H1 (cell line): ENCODE results near the gene PLPP4. TPM values are rescaled to one million over a fixed set of nuclear protein-coding genes. Genes with fewer than 3 reads are reported as not detected.

Experiments
- CTCF ChIA-PET: fragments of 300-600 bp; sonication (Branson Sonifier 250); formaldehyde crosslinking; loops from one replicate; lab custom pipeline; 2021; ENCODE audit not compliant: partially characterized antibody; lab: Charles Lee
- POLR2A ChIA-PET: fragments of 300-600 bp; sonication (Branson Sonifier 250); formaldehyde crosslinking; loops from one replicate; lab custom pipeline; 2021; ENCODE audit warnings: inconsistent platforms; ENCODE audit not compliant: partially characterized antibody; lab: Charles Lee
- DNase-seq, 2 experiments: peaks; one replicate each; pipeline versions ENCODE4 v3.0.0 to v3.0.0-alpha.2; 2010 to 2022; ENCODE audit warnings: low spot score in 2 of 2, low read depth in 1 of 2, mixed read lengths in 1 of 2
- FAIRE-seq: peaks from 2 replicates; lab custom pipeline; 2011; peaks lifted over from hg19 to GRCh38; lab: Jason Lieb, UNC
- H2AFZ ChIP-seq: 2 replicates; pipeline ENCODE4 v1.8.1; 2012; ENCODE audit warnings: low read length, inconsistent platforms
- H2AK5ac ChIP-seq: 2 replicates; pipeline ENCODE4 v1.6.1; 2013; ENCODE audit warnings: low read depth, low read length
- H2BK120ac ChIP-seq: replicated peaks from 2 replicates; pipeline ENCODE3; 2013; ENCODE audit warnings: low read depth, low read length, inconsistent platforms
- H2BK12ac ChIP-seq: 2 replicates; pipeline ENCODE4 v1.6.1; 2013; ENCODE audit warnings: low read depth, low read length
- H2BK15ac ChIP-seq: 2 replicates; pipeline ENCODE4 v1.6.1; 2013; ENCODE audit warnings: low read length
- H2BK20ac ChIP-seq: 2 replicates; pipeline ENCODE4 v1.6.1; 2013; ENCODE audit warnings: low read length
- H2BK5ac ChIP-seq: 2 replicates; pipeline ENCODE4 v1.6.1; 2013; ENCODE audit warnings: low read depth, low read length
- H3K14ac ChIP-seq: 2 replicates; pipeline ENCODE4 v1.6.1; 2013; ENCODE audit warnings: inconsistent platforms; ENCODE audit not compliant: insufficient read length
- H3K18ac ChIP-seq: 2 replicates; pipeline ENCODE4 v1.6.1; 2013; ENCODE audit warnings: low read length; ENCODE audit errors: extremely low read depth
- H3K23ac ChIP-seq: 2 replicates; pipeline ENCODE4 v1.6.1; 2013; ENCODE audit warnings: inconsistent platforms; ENCODE audit not compliant: insufficient read length
- H3K23me2 ChIP-seq: 2 replicates; pipeline ENCODE4 v1.6.1; 2013; ENCODE audit warnings: low read depth, low read length
- H3K27ac ChIP-seq: 2 replicates; pipeline ENCODE4 v1.6.1; 2011; ENCODE audit warnings: low read depth, low read length, inconsistent platforms
- H3K27me3 ChIP-seq, 4 experiments: replicated peaks in 1 of 4; 1 replicate in 1 of 4; 2 replicates in 3 of 4; pipeline versions ENCODE4 v1.6.1 to v1.8.1; 2011 to 2013; ENCODE audit warnings: low read length in 3 of 4, mild to moderate bottlenecking in 3 of 4, inconsistent platforms in 2 of 4, mixed read lengths in 2 of 4, moderate library complexity in 1 of 4; ENCODE audit not compliant: control insufficient read depth in 3 of 4, insufficient read depth in 3 of 4; ENCODE audit errors: extremely low read depth in 1 of 4
- H3K36me3 ChIP-seq, 4 experiments: 2 replicates each; pipeline versions ENCODE4 v1.6.1 to v1.8.1; 2011 to 2013; ENCODE audit warnings: mild to moderate bottlenecking in 4 of 4, low read length in 3 of 4, moderate library complexity in 2 of 4, control low read depth in 1 of 4, inconsistent platforms in 1 of 4; ENCODE audit not compliant: insufficient read depth in 4 of 4, control insufficient read depth in 2 of 4
- H3K4ac ChIP-seq: replicated peaks from 2 replicates; pipeline ENCODE3; 2013; ENCODE audit warnings: low read length, low read depth, mixed read lengths, inconsistent platforms; ENCODE audit not compliant: insufficient read length
- H3K4me1 ChIP-seq, 4 experiments: replicated peaks in 1 of 4; 1 replicate in 1 of 4; 2 replicates in 3 of 4; pipeline versions ENCODE4 v1.6.1 to v1.8.1; 2011 to 2013; ENCODE audit warnings: low read length in 3 of 4, inconsistent platforms in 2 of 4, mixed read lengths in 1 of 4; ENCODE audit not compliant: insufficient read depth in 4 of 4, control insufficient read depth in 3 of 4
- H3K4me2 ChIP-seq, 2 experiments: 2 replicates each; pipeline versions ENCODE4 v1.6.1 to v1.8.1; 2011 to 2013; ENCODE audit warnings: low read depth in 2 of 2, low read length in 2 of 2, control low read depth in 1 of 2, inconsistent platforms in 1 of 2, mild to moderate bottlenecking in 1 of 2; ENCODE audit not compliant: insufficient read depth in 1 of 2
- H3K4me3 ChIP-seq, 4 experiments: fragments of 200-600, 300-600 bp in 1 of 4; sonication (generic), shearing (Covaris generic), sonication (Bioruptor Twin) in 1 of 4; 2 replicates each; pipeline versions ENCODE4 v1.5.1 to v1.8.1; 2011 to 2016; ENCODE audit warnings: low read length in 4 of 4, low read depth in 3 of 4, control low read depth in 2 of 4, inconsistent platforms in 2 of 4, mild to moderate bottlenecking in 2 of 4, mixed read lengths in 1 of 4, moderate library complexity in 1 of 4; ENCODE audit not compliant: insufficient read depth in 2 of 4; ENCODE audit errors: extremely low read depth in 1 of 4
- H3K56ac ChIP-seq: replicated peaks from 2 replicates; pipeline ENCODE3; 2013; ENCODE audit warnings: low read depth, mild to moderate bottlenecking, mixed read lengths, low read length, inconsistent platforms; ENCODE audit not compliant: insufficient read length
- H3K79me1 ChIP-seq: 2 replicates; pipeline ENCODE4 v1.6.1; 2013; ENCODE audit warnings: low read depth, low read length, control low read depth
- H3K79me2 ChIP-seq, 2 experiments: 2 replicates each; pipeline versions ENCODE4 v1.6.1 to v1.8.1; 2012 to 2013; ENCODE audit warnings: low read length in 2 of 2, mild to moderate bottlenecking in 2 of 2, inconsistent platforms in 1 of 2; ENCODE audit not compliant: insufficient read depth in 2 of 2, control insufficient read depth in 1 of 2
- H3K9ac ChIP-seq, 4 experiments: replicated peaks in 1 of 4; 1 replicate in 1 of 4; 2 replicates in 3 of 4; pipeline versions ENCODE4 v1.6.1 to v1.8.1; 2011 to 2013; ENCODE audit warnings: low read depth in 3 of 4, low read length in 3 of 4, control low read depth in 2 of 4, mild to moderate bottlenecking in 2 of 4, moderate library complexity in 2 of 4, inconsistent platforms in 1 of 4; ENCODE audit errors: extremely low read depth in 1 of 4
- H3K9me3 ChIP-seq, 2 experiments: 2 replicates each; pipeline versions ENCODE4 v1.6.1 to v1.8.1; 2012 to 2013; ENCODE audit warnings: mild to moderate bottlenecking in 2 of 2, moderate library complexity in 2 of 2, control low read depth in 1 of 2, inconsistent platforms in 1 of 2, low read depth in 1 of 2, low read length in 1 of 2, mixed read lengths in 1 of 2; ENCODE audit not compliant: insufficient read depth in 2 of 2
- H4K20me1 ChIP-seq, 2 experiments: replicated peaks in 1 of 2; 2 replicates each; pipeline versions ENCODE3 to v1.8.1; 2011 to 2013; ENCODE audit warnings: inconsistent platforms in 2 of 2, low read length in 2 of 2, mild to moderate bottlenecking in 1 of 2; ENCODE audit not compliant: insufficient read depth in 2 of 2, control insufficient read depth in 1 of 2
- H4K5ac ChIP-seq: 2 replicates; pipeline ENCODE4 v1.6.1; 2013; ENCODE audit warnings: low read length, low read depth, mixed read lengths, inconsistent platforms; ENCODE audit not compliant: insufficient read length
- H4K8ac ChIP-seq: 2 replicates; pipeline ENCODE4 v1.8.0; 2013; ENCODE audit warnings: mild to moderate bottlenecking, moderate library complexity, low read length, inconsistent platforms; ENCODE audit not compliant: insufficient read depth; ENCODE audit errors: extremely low read depth
- H4K91ac ChIP-seq: replicated peaks from 2 replicates; pipeline ENCODE3; 2013; ENCODE audit warnings: low read length, mixed read lengths, inconsistent platforms; ENCODE audit not compliant: insufficient read length
- ATF3 ChIP-seq: IDR thresholded peaks from 2 replicates; pipeline ENCODE4 v1.6.1; 2011; ENCODE audit warnings: low read depth, mild to moderate bottlenecking, low read length; ENCODE audit not compliant: insufficient read depth
- CTBP2 ChIP-seq: IDR thresholded peaks from 2 replicates; pipeline ENCODE4 v1.7.0; 2011; ENCODE audit warnings: borderline replicate concordance, mild to moderate bottlenecking, moderate library complexity, mixed read lengths, low read length; ENCODE audit not compliant: insufficient read depth, insufficient read length
- EZH2 ChIP-seq: fragments of 200-600 bp; sonication (generic); IDR thresholded peaks from 2 replicates; pipeline ENCODE4 v1.7.1; 2012; ENCODE audit warnings: low read depth, mild to moderate bottlenecking, moderate library complexity, low read length, inconsistent platforms; ENCODE audit not compliant: severe bottlenecking
- SRF ChIP-seq: IDR thresholded peaks from 2 replicates; pipeline ENCODE4 v1.6.1; 2011; ENCODE audit warnings: mild to moderate bottlenecking, low read depth, low read length, moderate library complexity
- SUZ12 ChIP-seq: fragments of 200-600 bp; sonication (generic); IDR thresholded peaks from 2 replicates; pipeline ENCODE4 v1.6.1; 2012; ENCODE audit warnings: mild to moderate bottlenecking, inconsistent platforms, low read length, moderate library complexity, mixed read lengths
- WGBS, 2 experiments: shearing (Covaris generic) in 1 of 2; methylation state at CpG; one replicate each; pipeline versions ENCODE4 v1.1.6 to v1.1.7; 2013 to 2015; ENCODE audit warnings: low lambda C conversion rate in 2 of 2, mixed read lengths in 2 of 2, inconsistent platforms in 1 of 2, low coverage in 1 of 2, missing lambda C conversion rate in 1 of 2; ENCODE audit not compliant: insufficient replicate concordance in 2 of 2, insufficient coverage in 1 of 2, insufficient read length in 1 of 2; ENCODE audit errors: extremely low coverage in 1 of 2, missing lambda C conversion rate in 1 of 2; 5-methylcytosine and 5-hydroxymethylcytosine counted together
- polyA plus RNA-seq, 7 experiments: library from polyadenylated mRNA; depleted of rRNA in 3 of 7; stranded (reverse) in 5 of 7; unstranded in 2 of 7; fragments of >200 nt in 5 of 7; fragments of 200-250 nt in 2 of 7; gene quantifications; 1 replicate in 5 of 7; 2 replicates in 1 of 7; 4 replicates in 1 of 7; pipeline versions ENCODE4 v1.2.1 to v1.2.3, GENCODE V29; 2011 to 2013; ENCODE audit warnings: missing spikeins in 2 of 7, mixed read lengths in 2 of 7
- total RNA-seq: library from RNA; stranded (reverse); fragmentation: NEBNext Ultra II Directional; extraction: Animal tissue kit (Norgen Biotek cat#: 25700); gene quantifications from 2 replicates; pipeline ENCODE4 v1.2.1, GENCODE V29; 2021

PLPP4 gene
- total and polyA plus RNA-seq, 2 of the 8 experiments (the other 6 are each of a cell fraction or from before 2014, with no cell fraction given), result 0.30 TPM; not detected in 1

DNA sequence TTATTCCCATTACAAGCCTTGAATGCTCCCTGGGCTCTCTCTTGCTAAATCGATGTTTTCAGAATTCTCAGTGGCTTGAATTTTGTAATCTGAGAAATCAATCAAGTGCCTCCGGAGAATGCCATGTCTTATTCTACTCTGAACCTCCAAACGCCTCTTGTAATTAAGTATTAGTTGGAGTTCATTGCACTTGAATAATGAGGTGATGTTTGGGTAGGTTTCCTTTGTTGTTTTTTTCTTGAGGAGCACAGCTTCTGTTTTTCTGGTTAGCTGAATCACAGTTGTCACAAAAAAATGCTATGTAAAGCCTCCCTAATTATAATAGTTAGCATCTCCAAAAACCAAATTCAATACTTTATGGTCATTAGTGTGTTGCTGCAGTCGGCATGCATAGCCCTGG, 100.3 kb downstream of the PLPP4 start:
- FAIRE-seq, result no peak
- no peak overlapping the region for H2AK5ac ChIP-seq
- ChIA-PET POLR2A (interaction anchor here (0.7 kb wide), 1 partner anchor 36 kb away, joined by 4 read pairs; no protein-coding TSS in a partner anchor), CTCF (interaction anchor here (1.2 to 1.4 kb wide), 2 partner anchors 22 to 78 kb away, joined by 3 read pairs; no protein-coding TSS in a partner anchor)
- peaks cover 0 to 9% (median 5%) of the 10 kb centered on the region in 4 experiments; a peak in 4 of 7 replicates for H3K4me1 ChIP-seq
- H3K27ac ChIP-seq, result no peak overlapping the region
- DNase-seq, result no peak
- H3K18ac ChIP-seq, result no peak overlapping the region
- no peak overlapping the region for H2BK5ac ChIP-seq
- H3K56ac ChIP-seq, result no peak overlapping the region
- H3K79me1 ChIP-seq, result no peaks in the 10 kb centered on the region
- no peak for TF ChIP-seq CTBP2
- TF ChIP-seq EZH2, result no peak
- TF ChIP-seq ATF3, result no peak
- TF ChIP-seq SUZ12, result no peak
- TF ChIP-seq SRF, result no peak
- no peak overlapping the region for H3K14ac ChIP-seq
- no peak overlapping the region for H3K4me3 ChIP-seq
- H4K91ac ChIP-seq, result no peak overlapping the region
- no peak overlapping the region for H3K23ac ChIP-seq
- H2AFZ ChIP-seq, result no peak overlapping the region
- 80% methylated on average over 4 of the region's 4 CpGs; no CpG with 5 or more reads in 1 of the 2 experiments for WGBS, 2 experiments
- no peaks in the 10 kb centered on the region; the same call in 1 of the 2 replicates for H3K23me2 ChIP-seq
- no peak overlapping the region for H2BK15ac ChIP-seq
- H3K36me3 ChIP-seq, result no peaks in the 10 kb centered on the region
- no peak overlapping the region for H3K4me2 ChIP-seq
- no peak overlapping the region for H2BK120ac ChIP-seq
- H4K8ac ChIP-seq, result no peak overlapping the region
- H4K20me1 ChIP-seq, result no peaks in the 10 kb centered on the region
- no peaks in the 10 kb centered on the region for H3K79me2 ChIP-seq
- H2BK12ac ChIP-seq, result no peak overlapping the region
- H4K5ac ChIP-seq, result no peak overlapping the region
- no peak overlapping the region for H3K4ac ChIP-seq
- no peaks in the 10 kb centered on the region for H3K27me3 ChIP-seq
- H3K9me3 ChIP-seq, result peaks cover 0 to 5% of the 10 kb centered on the region in 2 experiments; a peak in 2 of 4 replicates
- H3K9ac ChIP-seq, result no peak overlapping the region
- no peak overlapping the region for H2BK20ac ChIP-seq
